Right lung (tissue), 5 donors: ENCODE results near the gene MTCH1. TPM values are rescaled to one million over a fixed set of nuclear protein-coding genes. Genes with fewer than 3 reads are reported as not detected.

Experiments used
- DNase-seq, 2 donors: peaks; one replicate each; pipeline ENCODE4 v3.0.0-alpha.2; 2013
- polyA plus RNA-seq, 5 donors: library from polyadenylated mRNA; unstranded; fragments of 120-200 nt; gene quantifications; one replicate each; pipeline versions ENCODE4 v1.2.1 to v1.2.3, GENCODE V29; 2013; ENCODE audit warnings: inconsistent platforms in 1 of 5, low replicate concordance in 1 of 5; ENCODE audit not compliant: insufficient read length in 5 of 5, insufficient read depth in 1 of 5

Gene MTCH1
- polyA plus RNA-seq, 5 donors, result 128 to 199 (median 159) TPM

DNA sequence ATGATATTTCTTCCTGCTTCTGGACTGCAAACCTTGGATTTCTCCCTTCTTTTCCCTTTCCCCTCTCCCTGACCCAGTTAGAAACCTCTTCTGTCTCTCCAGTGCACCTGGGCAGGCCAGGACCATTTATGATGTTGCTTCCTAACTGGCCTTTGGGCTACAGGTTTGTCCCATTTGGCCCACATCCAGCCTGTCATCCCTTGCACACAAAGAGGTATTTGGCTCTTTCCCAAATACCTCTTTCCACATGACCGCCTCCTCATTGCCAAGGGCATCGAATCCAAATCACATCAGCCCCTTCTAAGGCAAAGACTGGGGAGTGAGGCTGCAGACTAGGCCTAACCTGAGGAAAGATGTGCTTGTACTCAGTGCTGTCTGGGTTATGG lies 33.1 kb upstream of the MTCH1 start:
- DNase-seq, result no peak

DNA sequence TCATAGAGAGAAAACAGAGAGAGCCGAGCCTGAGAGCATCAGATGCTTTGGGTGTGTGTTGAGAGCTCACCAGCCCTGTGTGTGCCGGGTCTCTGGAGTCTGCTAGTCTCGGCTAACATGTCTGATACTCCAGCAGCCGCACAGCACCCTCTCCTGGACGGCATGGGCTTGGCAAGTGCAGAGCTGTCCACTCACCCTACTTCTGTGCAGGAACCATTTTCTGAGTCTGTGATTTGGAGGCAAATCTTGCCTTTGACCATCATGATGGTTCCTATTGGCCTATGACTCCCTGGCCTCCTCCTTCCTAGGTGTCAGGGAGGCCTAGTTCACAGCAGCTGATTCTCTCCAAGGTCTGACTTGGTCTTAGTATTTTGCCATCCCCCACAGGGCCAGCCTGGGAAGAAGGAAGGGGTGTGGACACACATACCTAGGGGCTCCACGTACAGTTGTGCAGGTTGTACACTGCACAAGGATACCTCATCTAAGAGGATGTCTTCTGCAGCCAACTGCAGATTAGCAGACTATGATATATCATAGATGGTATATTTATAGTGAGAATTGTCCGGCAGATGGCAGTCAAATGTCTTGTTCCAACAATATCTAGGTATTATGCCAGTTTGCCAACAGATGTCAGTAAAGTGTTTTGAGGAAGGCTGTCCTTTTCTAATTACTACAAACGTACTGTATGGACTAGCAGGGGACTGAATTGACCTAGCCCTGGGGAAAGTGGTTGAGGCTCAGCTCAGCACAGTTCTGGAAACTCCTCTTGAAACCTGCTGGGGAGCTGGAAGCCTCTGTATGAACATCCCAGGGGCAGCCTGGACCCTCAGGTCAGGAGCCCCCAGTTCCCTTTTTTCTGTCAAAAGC lies 32.4 kb upstream of the MTCH1 start:
- DNase-seq, result peak; percentile 61 to 76

DNA sequence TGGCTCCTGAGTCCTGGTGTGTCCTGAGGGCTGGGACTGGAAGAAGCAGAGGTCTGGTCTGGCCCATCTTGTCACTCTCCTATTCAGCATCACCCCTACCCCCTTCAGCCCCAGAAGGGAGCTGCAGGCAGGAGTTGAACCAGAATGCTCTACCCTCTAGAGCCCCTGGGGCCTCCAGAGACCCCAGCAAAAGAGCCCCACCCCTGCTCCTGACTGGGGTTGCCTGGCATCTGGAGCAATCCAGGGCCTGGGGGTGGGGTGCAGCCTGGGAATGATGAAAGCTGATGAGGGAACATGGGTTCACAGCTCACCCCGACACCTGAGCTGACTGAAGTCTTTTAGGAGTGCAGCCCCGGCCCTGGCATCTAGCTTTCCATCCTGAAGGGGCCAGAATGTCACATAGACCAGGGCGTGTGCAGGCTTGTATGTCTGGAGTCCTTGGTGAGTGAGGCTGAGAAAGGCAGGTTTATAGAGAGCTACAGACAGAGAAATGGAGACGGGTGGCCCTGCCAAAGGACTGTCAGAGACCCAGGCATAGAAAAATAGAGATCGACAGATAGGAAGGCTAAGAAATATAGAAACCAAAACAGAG lies 31.7 kb upstream of the MTCH1 start:
- no peak for DNase-seq

DNA sequence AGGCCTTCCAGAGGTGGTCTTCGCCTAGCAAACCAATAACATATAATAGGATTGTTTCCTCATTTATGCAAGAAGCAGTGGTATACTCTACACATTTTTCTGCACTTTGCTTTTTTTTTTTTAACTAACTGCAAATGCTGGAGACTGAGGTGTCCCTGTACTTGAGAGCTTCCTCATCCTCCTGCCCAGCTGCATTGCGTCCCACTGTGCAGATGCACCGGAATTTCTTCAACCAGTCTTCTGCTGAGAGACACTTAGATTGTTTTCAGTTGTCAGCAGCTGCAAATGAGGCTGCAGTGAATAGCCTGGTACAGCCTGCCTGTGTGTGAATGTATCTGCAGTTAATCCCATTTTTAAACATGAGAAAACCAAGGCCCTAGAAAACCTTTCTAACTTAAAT lies 31.0 kb upstream of the MTCH1 start:
- DNase-seq, result no peak

DNA sequence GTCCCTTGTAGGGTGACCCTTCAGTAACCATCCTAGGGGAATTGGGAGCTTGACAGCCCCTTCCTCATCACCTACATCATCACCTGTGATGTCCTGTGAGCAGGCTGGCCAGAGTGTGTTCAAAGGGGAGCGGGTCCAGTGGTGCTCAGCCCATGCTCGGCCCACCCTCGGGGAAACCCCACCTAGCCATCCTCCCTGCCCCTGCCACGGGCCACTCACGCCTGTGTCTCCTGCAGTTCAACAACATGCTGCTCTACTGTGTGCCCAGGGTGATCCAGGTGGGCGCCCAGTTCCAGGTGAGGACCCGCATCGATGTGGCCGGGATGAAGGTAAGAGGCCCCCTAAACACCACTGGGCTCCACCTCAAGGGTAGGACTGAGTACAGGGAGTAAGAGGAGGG lies 29.5 kb upstream of the MTCH1 start:
- no peak for DNase-seq

DNA sequence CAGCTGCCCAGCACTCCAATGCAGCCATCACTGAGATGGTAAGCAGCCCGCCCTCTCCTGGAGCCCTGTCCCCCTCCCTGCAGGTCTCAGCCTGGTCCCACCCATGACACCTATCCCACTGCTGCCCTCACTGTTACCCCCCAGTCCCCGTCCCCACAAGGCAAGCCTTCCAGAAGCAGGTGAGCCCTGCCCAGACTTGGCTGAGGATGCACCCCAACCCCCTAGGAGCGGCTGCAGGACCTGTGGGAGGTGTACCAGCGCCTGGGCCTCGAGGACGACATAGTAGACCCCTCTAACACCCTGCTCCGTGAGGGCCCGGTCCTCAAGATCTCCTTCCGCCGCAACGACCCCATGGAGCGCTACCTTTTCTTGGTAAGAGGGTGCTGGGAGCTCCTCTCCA lies 28.7 kb upstream of the MTCH1 start:
- DNase-seq, result no peak

DNA sequence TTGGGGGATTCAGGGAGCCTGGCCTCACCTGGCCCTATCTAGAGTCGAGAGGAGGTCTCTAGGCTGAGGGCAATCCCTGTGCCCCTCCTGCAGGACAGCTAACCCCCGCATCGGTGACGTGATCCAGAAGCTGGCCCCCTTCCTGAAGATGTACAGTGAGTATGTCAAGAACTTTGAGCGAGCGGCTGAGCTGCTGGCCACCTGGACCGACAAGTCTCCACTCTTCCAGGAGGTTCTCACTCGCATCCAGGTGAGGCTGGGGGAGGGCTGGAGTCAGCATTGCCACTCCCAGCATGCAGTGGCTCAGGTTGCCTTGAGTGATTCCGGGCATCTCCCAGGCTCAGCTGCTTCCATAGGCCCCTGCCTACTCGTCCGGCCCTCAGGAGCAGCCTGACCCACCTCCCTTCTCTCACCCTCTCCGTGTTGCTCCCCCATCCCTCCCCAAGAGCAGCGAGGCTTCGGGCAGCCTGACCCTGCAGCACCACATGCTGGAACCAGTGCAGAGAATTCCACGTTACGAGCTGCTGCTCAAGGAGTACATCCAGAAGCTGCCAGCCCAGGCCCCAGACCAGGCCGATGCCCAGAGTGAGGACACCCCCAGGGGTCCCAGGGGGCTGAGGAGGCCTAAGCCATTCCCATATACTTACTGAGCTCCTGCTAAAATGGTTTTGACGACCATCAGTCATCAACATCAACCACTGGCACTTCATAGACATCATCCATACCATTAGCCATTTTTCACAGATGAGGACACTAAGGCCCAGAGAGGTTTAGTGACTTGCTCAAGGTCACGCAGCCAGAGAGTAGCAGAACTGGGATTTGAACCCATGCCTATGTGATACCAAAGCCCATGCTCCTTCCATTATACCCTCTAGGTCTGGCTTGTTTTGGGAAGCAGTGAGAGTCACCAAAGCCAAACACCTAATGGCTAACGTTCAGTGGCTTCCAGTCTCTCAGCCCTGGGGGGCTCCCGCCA lies 27.8 kb upstream of the MTCH1 start:
- no peak for DNase-seq

DNA sequence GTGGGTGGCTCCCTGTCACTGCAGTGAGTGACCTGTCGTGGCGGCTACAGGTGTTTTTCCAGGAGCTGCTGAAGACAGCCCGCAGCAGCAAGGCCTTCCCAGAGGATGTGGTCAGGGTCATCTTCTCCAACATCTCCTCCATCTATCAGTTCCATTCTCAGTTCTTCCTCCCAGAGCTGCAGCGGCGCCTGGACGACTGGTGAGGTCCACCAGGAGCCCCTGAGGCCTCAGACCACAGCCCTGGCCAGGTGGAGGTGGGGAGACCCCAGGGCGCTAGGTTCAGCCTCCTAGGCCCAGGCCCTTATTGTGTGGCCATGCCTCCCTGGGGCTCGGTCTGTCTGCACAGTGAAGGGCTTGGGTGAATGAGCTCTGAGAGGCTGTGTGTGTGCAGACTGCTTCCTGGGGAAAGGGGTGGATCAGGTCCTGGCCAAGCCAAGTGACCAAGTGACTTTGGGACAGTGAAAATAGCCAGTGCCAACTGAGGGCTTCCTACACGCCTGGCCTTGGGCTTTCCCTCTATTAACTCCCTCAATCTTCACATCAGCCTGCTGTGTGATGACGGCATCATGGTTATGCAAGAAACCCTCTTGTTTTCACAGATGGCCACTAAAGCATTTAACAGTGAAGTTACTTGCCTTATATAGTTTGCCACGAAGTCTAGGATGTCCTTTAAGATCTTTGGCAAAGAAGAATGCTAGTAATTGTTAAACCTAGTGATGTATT lies 25.8 kb upstream of the MTCH1 start:
- no peak for DNase-seq

DNA sequence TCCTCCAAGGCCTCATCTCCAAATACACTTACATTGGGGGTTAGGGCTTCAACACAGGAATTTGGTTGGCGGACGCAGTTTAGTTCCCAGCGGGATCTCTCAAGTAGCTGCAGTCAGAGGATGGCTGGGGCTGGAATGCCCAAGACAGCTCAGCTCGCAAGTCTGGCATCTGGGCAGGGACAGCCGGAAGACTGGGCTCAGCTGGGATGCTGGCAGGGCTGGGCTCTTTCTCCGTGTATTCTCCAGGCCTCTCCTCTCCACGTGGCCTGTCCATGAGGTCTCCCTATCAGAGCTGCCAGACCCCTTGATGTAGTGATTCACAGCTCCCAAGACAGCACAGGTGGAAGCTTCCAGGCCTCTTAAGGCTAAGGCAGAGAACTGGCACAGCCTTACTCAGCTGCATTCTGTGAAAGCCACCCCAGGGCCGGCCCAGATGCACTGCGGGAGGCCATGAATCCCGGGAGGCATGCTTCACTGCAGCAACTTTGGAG lies 24.5 kb upstream of the MTCH1 start:
- no peak for DNase-seq

DNA sequence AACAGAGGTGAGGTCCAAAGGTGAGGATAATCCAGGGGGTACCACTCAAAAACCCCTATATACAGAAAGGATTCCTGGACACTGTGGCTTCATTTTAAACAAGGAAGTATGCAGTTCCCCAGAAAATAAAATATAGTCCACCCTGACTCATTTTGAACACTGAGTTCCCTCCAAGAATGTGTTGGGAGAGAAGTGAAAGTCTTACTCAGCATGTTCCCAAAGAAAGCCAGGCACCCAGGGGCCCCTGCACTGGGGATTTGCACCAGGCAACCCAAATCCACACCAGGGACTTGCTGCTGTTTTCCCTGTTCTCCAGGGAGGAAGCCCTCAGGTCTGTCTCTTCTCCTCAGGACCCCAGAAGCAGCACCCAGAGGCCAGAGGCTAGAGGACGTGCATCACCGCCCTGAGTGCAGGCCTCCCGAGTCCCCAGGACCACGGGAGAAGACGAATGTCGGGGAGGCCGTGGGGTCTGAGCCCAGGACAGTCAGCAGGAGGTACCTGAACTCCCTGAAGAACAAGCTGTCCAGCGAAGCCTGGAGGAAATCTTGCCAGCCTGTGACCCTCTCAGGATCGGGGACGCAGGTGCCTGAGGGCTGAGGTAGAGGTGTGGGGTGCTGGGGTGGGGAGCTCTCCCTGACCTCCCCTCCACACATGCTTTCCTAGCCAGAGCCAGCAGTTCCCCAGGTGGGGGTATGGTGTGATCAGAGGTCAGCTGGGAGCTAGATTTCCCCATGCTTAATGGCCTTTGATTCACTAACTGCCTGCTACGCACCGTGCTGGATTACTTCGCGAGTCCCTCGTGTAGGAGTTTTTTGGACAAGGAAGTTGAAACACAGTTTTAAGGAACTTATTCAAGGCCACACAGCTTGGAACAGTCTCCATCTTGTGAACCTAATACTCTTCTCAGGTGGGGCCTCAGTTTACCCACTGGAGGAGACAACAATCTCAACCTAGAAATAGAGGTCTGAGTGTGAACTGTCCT lies 22.8 kb upstream of the MTCH1 start:
- DNase-seq, result no peak

DNA sequence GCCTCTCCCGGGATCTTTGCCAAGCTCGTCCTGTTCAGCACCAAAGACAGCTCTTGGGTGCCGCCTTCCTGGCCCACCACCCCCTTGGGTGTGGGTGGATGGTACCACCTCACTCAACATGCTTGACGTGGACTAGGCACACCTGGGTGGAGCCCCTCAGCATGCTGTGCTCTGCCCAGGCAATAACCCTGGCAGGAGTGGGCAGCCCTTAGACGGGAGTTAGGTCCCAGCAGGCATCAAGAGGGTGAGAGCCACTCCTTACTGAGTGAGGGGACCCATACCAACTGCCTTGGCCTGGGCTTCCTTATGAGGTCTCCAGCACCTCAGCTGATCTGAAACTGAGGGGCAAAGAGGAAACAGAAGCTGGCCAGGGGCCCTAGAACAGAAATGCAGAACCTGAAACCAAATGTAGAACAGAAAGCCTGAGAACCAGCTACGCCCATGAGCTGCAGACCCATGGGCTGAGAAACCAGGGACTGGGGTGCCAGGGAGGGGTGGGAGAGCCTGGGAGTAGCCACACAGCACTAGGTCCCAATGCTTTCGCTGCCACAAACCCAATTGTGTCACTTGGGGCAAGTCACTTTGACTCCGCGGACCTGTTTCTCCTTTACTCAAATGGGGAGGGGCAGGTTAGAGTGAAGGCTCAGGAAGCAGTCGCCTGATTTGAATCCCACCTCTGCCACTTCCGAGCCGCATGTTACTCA lies 21.5 kb upstream of the MTCH1 start:
- no peak for DNase-seq

DNA sequence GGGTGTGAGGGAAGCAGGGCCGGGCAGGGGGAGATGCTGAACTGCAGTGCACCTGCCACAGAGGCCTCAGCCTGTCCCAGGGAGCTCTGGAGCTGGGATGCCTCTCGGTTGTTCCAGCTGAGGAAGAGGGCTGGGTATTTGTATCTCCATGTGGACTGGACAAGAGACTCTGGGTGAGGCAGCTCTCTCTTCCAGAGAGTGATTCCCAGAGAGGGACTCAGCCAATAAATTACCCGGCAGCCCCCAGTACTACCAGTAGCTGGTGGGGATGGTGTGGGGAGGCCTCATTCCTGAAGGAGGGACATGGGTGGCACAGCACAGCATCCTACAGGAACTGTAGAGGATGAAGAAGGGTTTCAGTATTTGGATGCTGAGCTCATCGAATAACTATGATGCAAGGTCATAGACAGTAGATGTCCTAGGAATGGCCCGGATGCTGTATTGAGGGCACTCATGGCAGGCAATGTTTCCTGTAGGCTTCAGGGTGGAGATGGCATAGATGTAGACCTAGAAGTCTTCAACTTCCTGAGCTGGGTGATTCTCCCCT lies 20.9 kb upstream of the MTCH1 start:
- DNase-seq, result no peak

DNA sequence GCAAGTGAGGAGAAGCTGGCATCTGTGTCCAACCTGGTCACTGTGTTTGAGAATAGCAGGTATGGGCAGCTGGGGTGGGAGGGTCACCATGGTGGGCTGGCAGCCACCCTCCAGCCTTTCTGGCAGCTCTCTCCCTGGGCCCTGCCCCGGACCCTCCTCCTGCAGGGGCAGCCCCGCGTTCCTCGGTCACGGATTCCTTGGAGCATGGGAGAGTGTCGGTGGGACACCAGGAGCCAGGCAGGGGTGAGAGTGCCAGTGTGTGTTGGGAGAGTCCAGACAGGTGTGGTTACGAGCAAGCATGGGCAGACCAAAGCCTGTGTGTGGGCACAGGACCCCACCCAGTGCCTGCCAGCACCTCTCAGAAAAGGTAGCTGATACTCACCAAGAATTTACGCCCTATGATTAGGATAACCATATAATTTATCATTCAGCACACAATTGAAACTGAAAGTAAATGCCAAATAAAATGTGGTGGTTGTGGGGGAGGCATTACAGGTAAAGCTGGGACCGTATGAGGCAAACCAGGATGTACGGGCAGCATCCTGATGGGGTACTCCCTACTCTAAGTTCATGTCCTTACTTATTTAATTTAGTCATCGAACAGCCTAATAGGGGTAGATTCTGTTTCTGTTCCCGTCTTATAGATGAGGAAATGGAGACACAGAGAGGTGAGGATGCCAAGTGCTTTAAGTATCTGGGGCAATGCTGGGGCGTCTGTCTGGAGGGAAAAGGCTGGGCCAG lies 20.0 kb upstream of the MTCH1 start:
- no peak for DNase-seq

DNA sequence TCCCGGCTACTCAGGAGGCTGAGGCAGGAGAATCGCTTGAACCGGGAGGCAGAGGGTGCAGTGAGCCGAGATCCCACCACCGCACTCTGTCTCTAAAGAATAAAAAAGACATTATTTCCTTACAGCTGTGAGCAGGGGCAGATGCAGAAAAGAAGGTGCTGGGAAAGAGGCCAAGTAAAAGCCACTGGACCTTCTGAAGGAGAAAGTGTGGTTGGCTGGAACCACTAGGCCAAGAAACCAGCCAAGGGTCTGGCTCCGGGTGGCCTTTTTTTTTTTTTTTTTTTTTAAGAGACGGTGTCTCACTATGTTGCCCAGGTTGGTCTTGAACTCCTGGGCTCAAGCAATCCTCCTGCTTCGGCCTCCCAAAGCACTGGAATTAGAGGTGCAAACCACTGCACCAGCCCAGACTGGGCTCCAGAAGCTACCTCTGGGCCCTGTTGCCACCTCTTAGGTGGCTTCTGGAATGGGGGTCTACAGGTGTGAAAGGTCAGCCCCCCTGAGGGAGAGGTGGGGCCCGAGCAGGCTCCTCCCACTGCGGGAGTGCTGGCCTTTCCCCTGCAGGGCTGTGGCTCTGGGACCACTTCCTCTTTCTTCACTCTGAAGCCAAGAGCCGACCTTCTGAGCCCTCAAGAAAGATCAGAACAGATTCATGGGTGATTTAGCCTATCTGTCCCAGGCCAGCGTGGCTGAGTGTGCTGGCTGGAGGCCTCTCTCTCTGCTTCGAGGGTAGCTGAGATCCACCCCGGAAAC lies 19.2 kb upstream of the MTCH1 start, which contains the start of gene FGD2:
Gene FGD2 (plus strand): TSS at position 595 of the 750 bp plus-strand sequence. CDS start 163 bp downstream, outside the sequence.
- no peak for DNase-seq

DNA sequence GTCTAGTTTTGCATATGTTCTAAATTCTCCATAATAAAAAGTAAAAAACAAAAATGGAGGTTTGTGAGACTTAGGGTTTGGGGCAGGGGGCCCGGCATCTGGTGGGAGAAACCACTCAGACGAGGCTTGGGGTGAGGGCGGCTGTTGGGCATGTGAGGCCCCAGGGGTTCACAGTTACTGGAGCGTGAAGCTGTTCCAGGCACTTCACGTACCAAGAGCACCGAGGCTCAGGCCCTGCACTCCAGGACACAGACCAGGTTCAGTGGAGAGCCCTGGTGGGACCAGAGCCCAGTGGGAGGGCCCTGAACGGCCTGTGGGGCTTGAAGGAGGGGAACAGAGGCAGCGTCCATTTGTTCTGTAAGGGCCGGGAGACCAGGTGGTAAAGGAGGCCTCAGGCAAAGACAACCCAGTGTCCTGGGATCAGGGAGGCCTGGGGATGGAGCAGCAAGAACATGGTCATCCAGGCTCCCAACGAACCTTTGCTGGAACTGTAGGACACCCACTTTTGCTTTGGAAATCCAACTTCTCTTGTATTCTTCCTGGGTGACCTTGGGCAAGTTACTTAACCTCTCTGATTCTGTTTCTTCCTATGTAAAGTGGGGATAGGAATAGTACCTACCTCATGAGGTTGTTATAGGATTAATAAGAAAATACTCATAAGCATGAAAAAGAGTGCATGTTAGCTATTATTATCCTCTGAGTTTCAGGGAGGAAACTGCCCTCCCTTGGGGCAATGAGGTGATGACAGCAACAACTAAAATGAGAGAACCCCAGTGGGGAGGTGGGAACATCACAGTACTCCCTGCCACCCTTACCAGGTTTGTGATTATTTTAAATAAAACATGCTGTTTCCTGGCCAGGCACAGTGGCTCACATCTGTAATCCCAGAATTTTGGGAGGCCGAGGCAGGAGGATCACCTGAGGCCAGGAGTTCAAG lies 18.3 kb upstream of the MTCH1 start:
- no peak for DNase-seq

DNA sequence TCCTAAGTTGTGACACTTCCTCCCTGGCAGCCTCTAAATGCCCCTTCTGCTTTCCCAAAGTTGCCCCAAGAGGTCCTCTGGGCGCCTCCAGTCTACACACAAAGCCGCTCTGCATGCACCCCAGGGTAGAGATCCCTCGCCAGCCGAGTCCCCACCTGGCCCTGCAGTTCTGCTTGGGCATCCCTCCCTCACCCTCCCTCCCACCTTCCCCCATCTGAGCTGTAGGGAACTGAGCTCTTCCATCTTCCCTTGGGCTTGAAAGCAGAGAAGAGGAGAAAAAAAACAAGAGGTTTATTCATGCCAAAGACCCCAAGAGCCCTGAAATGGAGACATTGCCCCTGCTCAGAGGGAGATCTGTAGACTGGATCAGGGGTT lies 13.7 kb upstream of the MTCH1 start:
- DNase-seq, result no peak
